ENCODE results near the gene ARID1B. TPM values are rescaled to one million over a fixed set of nuclear protein-coding genes. Genes with fewer than 3 reads are reported as not detected.

The ARID1B gene
- total and polyA plus RNA-seq, 10 of the 15 experiments (the other 5 are each of a cell fraction or from before 2014, with no cell fraction given): 24.7 to 133 (median 54.6) TPM

- Histone ChIP-seq H3K4me3 (no peak overlapping the region), H3K4me1 (ENCODE audit: control insufficient read depth, insufficient read depth, low read length) (peaks cover 20% of the 10 kb centered on the region), H2AFZ (ENCODE audit: control insufficient read depth, low read depth, low read length) (no peak overlapping the region), H4K20me1 (ENCODE audit: control insufficient read depth, insufficient read depth) (peaks cover 4% of the 10 kb centered on the region), H3K27me3 (replicated peaks in 1 of 2; ENCODE audit: control insufficient read depth in 2 of 2, insufficient read depth in 2 of 2, low read length in 1 of 2) (no peaks in the 10 kb centered on the region), H3K4me2 (ENCODE audit: control insufficient read depth, insufficient read depth) (peak overlapping the region; percentile 71), H3K36me3 (ENCODE audit: control insufficient read depth in 2 of 2, insufficient read depth in 2 of 2, low read length in 1 of 2) (peaks cover 0 to 6% of the 10 kb centered on the region in 2 experiments; a peak in 1 of 4 replicates), H3K27ac (ENCODE audit: control insufficient read depth, insufficient read depth) (no peak overlapping the region), H3K9ac (ENCODE audit: control insufficient read depth, insufficient read depth, low read length) (no peak overlapping the region), H3K79me2 (ENCODE audit: control insufficient read depth, insufficient read depth, low read length) (peaks cover 13% of the 10 kb centered on the region), H3K9me3 (replicated peaks; ENCODE audit: control insufficient read depth, insufficient read depth, low read length) (no peaks in the 10 kb centered on the region; the same call in 2 of the 3 replicates)
- FAIRE-seq (no peak), ATAC-seq (peak; percentile 78), DNase-seq (ENCODE audit: low read depth, low spot score) (no peak)
- ChIA-PET POLR2A (interaction anchor here (0.5 to 1.4 kb wide), 2 partner anchors 14 to 1988 kb away, joined by 3 to 5 read pairs; no protein-coding TSS in a partner anchor), RAD21 (ENCODE audit: unreplicated experiment) (interaction anchor here (0.6 to 1.2 kb wide), 4 partner anchors 9 to 308 kb away, joined by 3 to 5 read pairs (median 4); no protein-coding TSS in a partner anchor), CTCF (interaction anchor here (0.7 to 1.1 kb wide), 3 partner anchors 9 to 25 kb away, joined by 3 read pairs; no protein-coding TSS in a partner anchor), SMC1A (ENCODE audit: uncharacterized antibody, unreplicated experiment) (interaction anchor here (0.8 to 1.5 kb wide), 6 partner anchors 9 to 1739 kb away, joined by 3 to 6 read pairs (median 4); no protein-coding TSS in a partner anchor)
- intact Hi-C loops (cut with micrococcal nuclease; ENCODE audit: unreplicated experiment) (no loop called here), in situ Hi-C loops (cut with MboI) (no loop called here)
- BruUV-seq (replicated peaks): no TSS peak
- WGBS (ENCODE audit: insufficient coverage, insufficient replicate concordance, low lambda C conversion rate, missing lambda C conversion rate): 95% methylated on average over 4 of the region's 4 CpGs
- TF ChIP-seq IRF5 (IDR thresholded peaks at IDR 0.05; ENCODE audit: borderline replicate concordance) (no peak), NKRF (conservative IDR thresholded peaks at IDR 0.05) (no peak), SPI1 (IDR thresholded peaks at IDR 0.05; ENCODE audit: borderline replicate concordance, insufficient read depth, low read depth, low read length) (peak; percentile 79), MTA3 (IDR thresholded peaks at IDR 0.05; ENCODE audit: borderline replicate concordance, low read length) (no peak), ETV6 (conservative IDR thresholded peaks at IDR 0.05 in 1 of 2, IDR thresholded peaks at IDR 0.05 in 1 of 2; ENCODE audit: borderline replicate concordance in 1 of 2, low read depth in 1 of 2) (peak in 1 of 2 experiments; percentile 96; a peak in 2 of 4 replicates), EP300 (IDR thresholded peaks at IDR 0.05; ENCODE audit: borderline replicate concordance in 1 of 2, control insufficient read depth in 1 of 2, low read depth in 2 of 2, low read length in 2 of 2) (no peak), CREB1 (IDR thresholded peaks at IDR 0.05; ENCODE audit: low read depth) (peak; percentile 24; the same call in 1 of the 2 replicates), MXI1 (IDR thresholded peaks at IDR 0.05; ENCODE audit: low read depth, low read length) (no peak), NFYB (IDR thresholded peaks at IDR 0.05; ENCODE audit: insufficient read depth, low read depth, low read length) (no peak), IKZF1 (conservative IDR thresholded peaks at IDR 0.05) (peak; percentile 37; the same call in 1 of the 2 replicates), ATF7 (IDR thresholded peaks at IDR 0.05; ENCODE audit: low read depth) (0 out of 2 replicates have a peak, but pooled peaks have one; percentile 33), NFIC (IDR thresholded peaks at IDR 0.05; ENCODE audit: low read depth, low read length) (peak; percentile 35; the same call in 1 of the 2 replicates), RUNX3 (IDR thresholded peaks at IDR 0.05; ENCODE audit: low read length) (peak; percentile 79), FOS (IDR thresholded peaks at IDR 0.05; ENCODE audit: borderline replicate concordance, extremely low read depth, insufficient read length) (no peak), POLR2AphosphoS5 (IDR thresholded peaks at IDR 0.05; ENCODE audit: low read length) (no peak)
Measured at GRCh38 chr6:157054531-157054979, 277.4 kb downstream of the ARID1B start.

Measured in GM12878 (cell line).